Adrenal gland (tissue), 12 donors: ENCODE measurements around the gene CACNA1B. TPM values are rescaled to one million over a fixed set of nuclear protein-coding genes. Genes with fewer than 3 reads are reported as not detected.
"Not testable (repeated sequence)": the region's sequence is repeated elsewhere in the genome, so short reads cannot be mapped to it uniquely, and the experiment has no call there.

Experiments
- DNase-seq, 7 donors: peaks; one replicate each; pipeline ENCODE4 v3.0.0-alpha.2; 2019 to 2020
- H3K27ac ChIP-seq, 5 donors: fragments of 200-600 bp; sonication (generic) in 4 of 5; 1 replicate in 3 of 5; 2 replicates in 2 of 5; pipeline versions ENCODE4 v1.5.1 to v1.8.0; 2016 to 2020; ENCODE audit warnings: mild to moderate bottlenecking in 1 of 5
- H3K27me3 ChIP-seq: fragments of 200-600 bp; 2 replicates; pipeline ENCODE4 v1.8.0; 2021
- H3K36me3 ChIP-seq, 2 donors: fragments of 200-600 bp; replicated peaks in 1 of 2; 1 replicate in 1 of 2; 2 replicates in 1 of 2; pipeline versions ENCODE4 v1.5.1 to v1.8.0; 2018 to 2022
- H3K4me1 ChIP-seq, 2 donors: fragments of 200-600 bp; replicated peaks in 1 of 2; 1 replicate in 1 of 2; 2 replicates in 1 of 2; pipeline versions ENCODE4 v1.5.1 to v1.8.0; 2018 to 2021
- H3K4me3 ChIP-seq, 4 donors: fragments of 200-600 bp; sonication (generic) in 3 of 4; one replicate each; pipeline ENCODE4 v1.5.1; 2016 to 2018
- H3K9me3 ChIP-seq, 3 donors: fragments of 200-600 bp; sonication (generic) in 1 of 3; replicated peaks in 1 of 3; 1 replicate in 2 of 3; 2 replicates in 1 of 3; pipeline versions ENCODE4 v1.5.1 to v1.8.0; 2016 to 2021
- POLR2A ChIP-seq, 2 donors: fragments of 450-650 bp; IDR thresholded peaks; one replicate each; pipeline ENCODE4 v1.6.1; 2017; ENCODE audit warnings: antibody characterized with exemption in 2 of 2, mild to moderate bottlenecking in 2 of 2, moderate library complexity in 1 of 2
- WGBS, 4 donors: extraction: QIAGEN DNeasy Blood & Tissue Kit in 2 of 4; methylation state at CpG; one replicate each; pipeline versions ENCODE4 v1.1.5 to v1.1.7; 2013 to 2017; 5-methylcytosine and 5-hydroxymethylcytosine counted together
- intact Hi-C, 2 donors: fragments of 100-400 bp; cut with DNase I; formaldehyde crosslinking; loops; one replicate each; pipeline versions ENCODE4 v1.14.1 to v1.15.0; 2022 to 2023
- polyA plus RNA-seq, 3 donors: library from polyadenylated mRNA; stranded (reverse); fragments of 200-250 nt in 2 of 3; fragments of 350-450 nt in 1 of 3; fragmentation: Illumina TruSeq in 1 of 3; extraction: RNeasy Lipid Tissue Mini Kit (QIAGEN cat#74804) in 1 of 3; gene quantifications; one replicate each; pipeline ENCODE4 v1.2.3, GENCODE V29; 2013 to 2014
- total RNA-seq, 9 donors: library from RNA; depleted of rRNA in 4 of 9; stranded (reverse); fragments of >200 nt in 4 of 9; fragments of 120-200 nt in 1 of 9; fragmentation: NEBNext Ultra II Directional in 1 of 9; extraction: Animal tissue kit (Norgen Biotek cat#: 25700) in 1 of 9; gene quantifications; one replicate each; pipeline versions ENCODE4 v1.1.0 to v1.2.4, GENCODE V29; 2013 to 2023
- TF ChIP-seq, protein P1 (sequence below), 6 experiments: fragments of 450-650 bp in 4 of 6; fragments of 200-600 bp in 2 of 6; sonication (generic) in 1 of 6; IDR thresholded peaks; 1 replicate in 5 of 6; 2 replicates in 1 of 6; pipeline versions ENCODE4 v1.5.1 to v1.8.0; 2016 to 2021; ENCODE audit warnings: antibody characterized with exemption in 6 of 6, mild to moderate bottlenecking in 2 of 6, moderate library complexity in 1 of 6
- donor health status: healthy with polysubstance abuse.
- donor health status: Bipolar disorder and iron deficiency.
- donor health status: DM: yes; HTN: yes; CAD: no.
- donor health status: DM: no; HTN: no; CAD: no.
- donor health status: DM: no; HTN: no; CAD: no.
- donor health status: DM: yes; HTN: yes; CAD: no.

Gene CACNA1B
- total and polyA plus RNA-seq, 12 donors: 0.04 to 4.9 (median 1.1) TPM; not detected in 1

- no peak overlapping the region for H3K4me3 ChIP-seq
- DNase-seq: no peak
- no peak overlapping the region for H3K27ac ChIP-seq
- WGBS, 4 donors: 75 to 87% (median 82%) methylated on average over 6 to 7 of the region's 7 CpGs
- H3K9me3 ChIP-seq: no peaks in the 10 kb centered on the region
- TF ChIP-seq, protein P1, sequence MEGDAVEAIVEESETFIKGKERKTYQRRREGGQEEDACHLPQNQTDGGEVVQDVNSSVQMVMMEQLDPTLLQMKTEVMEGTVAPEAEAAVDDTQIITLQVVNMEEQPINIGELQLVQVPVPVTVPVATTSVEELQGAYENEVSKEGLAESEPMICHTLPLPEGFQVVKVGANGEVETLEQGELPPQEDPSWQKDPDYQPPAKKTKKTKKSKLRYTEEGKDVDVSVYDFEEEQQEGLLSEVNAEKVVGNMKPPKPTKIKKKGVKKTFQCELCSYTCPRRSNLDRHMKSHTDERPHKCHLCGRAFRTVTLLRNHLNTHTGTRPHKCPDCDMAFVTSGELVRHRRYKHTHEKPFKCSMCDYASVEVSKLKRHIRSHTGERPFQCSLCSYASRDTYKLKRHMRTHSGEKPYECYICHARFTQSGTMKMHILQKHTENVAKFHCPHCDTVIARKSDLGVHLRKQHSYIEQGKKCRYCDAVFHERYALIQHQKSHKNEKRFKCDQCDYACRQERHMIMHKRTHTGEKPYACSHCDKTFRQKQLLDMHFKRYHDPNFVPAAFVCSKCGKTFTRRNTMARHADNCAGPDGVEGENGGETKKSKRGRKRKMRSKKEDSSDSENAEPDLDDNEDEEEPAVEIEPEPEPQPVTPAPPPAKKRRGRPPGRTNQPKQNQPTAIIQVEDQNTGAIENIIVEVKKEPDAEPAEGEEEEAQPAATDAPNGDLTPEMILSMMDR (IDR thresholded peaks at IDR 0.05): no peak
- TF ChIP-seq POLR2A (IDR thresholded peaks at IDR 0.05): no peak
- H3K36me3 ChIP-seq: no peaks in the 10 kb centered on the region
- H3K27me3 ChIP-seq: no peaks in the 10 kb centered on the region
- H3K4me1 ChIP-seq: no peaks in the 10 kb centered on the region
- intact Hi-C loops: no loop called here
Observed at GRCh38 chr9:138123086-138123485, 245.5 kb downstream of the CACNA1B start.

GRCh38 chr9:138126090-138126857 is 248.7 kb downstream of the CACNA1B start:
- 70 to 100% (median 72%) methylated on average over 2 to 16 of the region's 42 CpGs for WGBS, 4 donors
- not testable (repeated sequence) for H3K9me3 ChIP-seq

DNA sequence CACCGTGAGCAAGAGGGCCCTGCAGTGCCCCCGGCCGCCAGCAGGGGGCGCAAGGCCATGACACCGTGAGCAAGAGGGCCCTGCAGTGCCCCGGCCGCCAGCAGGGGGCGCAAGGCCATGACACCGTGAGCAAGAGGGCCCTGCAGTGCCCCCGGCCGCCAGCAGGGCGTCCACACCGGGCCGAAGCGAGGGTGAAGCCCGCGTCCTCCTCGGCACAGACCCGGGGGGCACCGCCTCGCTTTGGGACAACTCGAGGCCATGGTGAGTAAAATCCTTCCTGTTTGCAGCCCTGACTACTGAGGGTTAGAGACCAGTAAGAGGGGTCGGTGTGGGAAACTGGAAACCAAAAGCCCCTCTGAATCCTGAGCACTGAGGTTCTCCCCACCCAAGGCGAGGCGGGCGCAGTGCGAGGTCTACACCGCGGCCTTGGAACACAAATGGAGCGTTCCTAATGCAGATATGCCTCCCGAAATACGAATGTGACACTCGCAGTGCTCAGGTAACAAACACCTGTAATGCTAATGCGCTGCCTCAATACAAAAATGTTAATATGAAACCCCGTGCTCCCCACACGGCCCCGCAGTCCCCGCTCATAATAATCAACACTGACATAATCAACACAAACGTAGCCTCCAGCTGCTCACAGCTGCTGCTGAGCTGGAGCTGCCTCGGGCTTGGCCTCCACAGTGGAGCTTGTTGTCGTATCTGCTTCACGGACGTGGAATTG is 249.4 kb downstream of the CACNA1B start:
- intact Hi-C loops, H3K9me3 ChIP-seq, H3K27ac ChIP-seq, H3K4me1 ChIP-seq, H3K36me3 ChIP-seq, DNase-seq, H3K27me3 ChIP-seq, H3K4me3 ChIP-seq: not testable (repeated sequence)
- 79 to 100% (median 84%) methylated on average over 4 to 22 of the region's 43 CpGs for WGBS, 4 donors

More at GRCh38 chr9:138126090-138126857, 248.7 kb downstream of the CACNA1B start:
- H3K36me3 ChIP-seq, DNase-seq, H3K4me3 ChIP-seq, intact Hi-C loops, H3K27ac ChIP-seq, H3K4me1 ChIP-seq, H3K27me3 ChIP-seq: not testable (repeated sequence)
- TF ChIP-seq, protein P1 (IDR thresholded peaks at IDR 0.05): peak in 1 of 6 experiments; percentile 9

- H3K9me3 ChIP-seq, H3K27me3 ChIP-seq, H3K27ac ChIP-seq, H3K4me3 ChIP-seq, H3K4me1 ChIP-seq, H3K36me3 ChIP-seq, intact Hi-C loops, DNase-seq: not testable (repeated sequence)
- 77 to 94% (median 79%) methylated on average over 8 to 10 of the region's 12 CpGs for WGBS, 4 donors
Observed at GRCh38 chr9:138128027-138128426, 250.4 kb downstream of the CACNA1B start.

DNA sequence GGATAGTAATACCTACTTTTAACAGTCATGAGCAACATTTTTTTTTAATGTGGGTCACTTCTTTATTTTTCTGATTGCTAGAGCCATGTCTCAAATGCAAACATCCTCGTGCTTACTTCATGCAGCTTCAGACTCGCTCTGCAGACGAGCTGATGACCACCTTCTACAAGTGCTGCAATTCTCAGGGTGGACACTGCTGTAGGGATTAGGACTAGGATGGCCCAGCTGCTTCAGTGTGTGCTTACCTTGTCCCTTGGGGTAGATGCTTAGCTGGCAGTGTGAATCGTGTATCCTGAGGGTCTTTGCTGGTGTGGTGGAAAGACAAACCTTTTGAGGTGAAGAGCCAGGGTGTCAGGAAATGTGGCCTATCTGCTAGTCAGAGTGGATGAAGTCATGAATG is 251.7 kb downstream of the CACNA1B start:
- DNase-seq, H3K9me3 ChIP-seq, H3K4me3 ChIP-seq, H3K27me3 ChIP-seq, H3K36me3 ChIP-seq, H3K27ac ChIP-seq, intact Hi-C loops, H3K4me1 ChIP-seq: not testable (repeated sequence)
- 80 to 88% (median 85%) methylated on average over 4 of the region's 4 CpGs for WGBS, 4 donors

DNA sequence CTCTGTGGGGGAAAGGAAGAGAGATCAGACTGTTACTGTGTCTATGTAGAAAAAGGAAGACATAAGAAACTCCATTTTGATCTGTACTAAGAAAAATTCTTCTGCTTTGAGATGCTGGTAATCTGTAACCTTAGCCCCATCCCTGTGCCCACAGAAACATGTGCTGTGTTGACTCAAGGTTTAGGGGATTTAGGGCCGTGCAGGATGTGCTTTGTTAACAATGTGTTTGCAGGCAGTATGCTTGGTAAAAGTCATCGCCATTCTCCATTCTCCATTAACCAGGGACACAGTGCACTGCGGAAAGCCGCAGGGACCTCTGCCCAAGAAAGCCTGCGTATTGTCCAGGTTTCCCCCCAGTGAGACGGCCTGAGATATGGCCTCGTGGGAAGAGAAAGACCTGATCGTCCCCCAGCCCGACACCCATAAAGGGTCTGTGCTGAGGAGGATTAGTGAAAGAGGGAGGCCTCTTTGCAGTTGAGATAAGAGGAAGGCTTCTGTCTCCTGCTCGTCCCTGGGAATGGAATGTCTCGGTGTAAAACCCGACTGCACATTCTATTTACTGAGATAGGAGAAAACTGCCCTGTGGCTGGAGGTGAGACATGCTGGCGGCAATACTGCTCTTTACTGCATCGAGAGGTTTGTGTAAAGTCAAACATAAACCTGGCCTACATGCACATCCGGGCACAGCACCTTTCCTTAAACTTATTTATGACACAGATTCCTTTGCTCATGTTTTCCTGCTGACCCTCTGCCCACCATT is 255.5 kb downstream of the CACNA1B start:
- H3K27me3 ChIP-seq, H3K4me1 ChIP-seq, H3K9me3 ChIP-seq, H3K27ac ChIP-seq, intact Hi-C loops, H3K36me3 ChIP-seq, DNase-seq, H3K4me3 ChIP-seq: not testable (repeated sequence)
- WGBS, 4 donors: 72 to 80% (median 79%) methylated on average over 13 to 15 of the region's 15 CpGs

DNA sequence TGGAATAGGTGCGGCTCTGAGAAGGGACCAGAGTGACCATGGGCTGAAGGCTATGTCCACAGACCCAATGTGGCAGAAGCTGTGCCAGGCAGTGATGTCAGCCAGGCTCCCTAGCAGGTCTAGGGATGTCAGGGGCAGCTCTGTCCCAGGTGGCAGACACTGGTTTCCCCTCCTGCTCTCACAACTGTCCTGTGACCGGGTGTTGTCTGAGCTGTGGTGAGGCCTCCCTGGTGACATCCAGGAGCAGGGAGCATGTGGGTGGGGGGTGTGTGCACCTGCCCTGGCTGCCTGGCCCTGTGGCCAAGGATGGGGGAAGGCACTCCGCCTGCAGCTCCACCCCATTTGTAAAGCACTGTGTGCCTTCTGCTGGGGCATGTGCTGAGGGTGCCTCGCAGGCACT is 257.0 kb downstream of the CACNA1B start:
- H3K36me3 ChIP-seq, H3K4me1 ChIP-seq, H3K27me3 ChIP-seq, intact Hi-C loops, H3K9me3 ChIP-seq, DNase-seq, H3K27ac ChIP-seq, H3K4me3 ChIP-seq: not testable (repeated sequence)
- WGBS, 4 donors: 77 to 100% (median 89%) methylated on average over 2 to 4 of the region's 4 CpGs

DNA sequence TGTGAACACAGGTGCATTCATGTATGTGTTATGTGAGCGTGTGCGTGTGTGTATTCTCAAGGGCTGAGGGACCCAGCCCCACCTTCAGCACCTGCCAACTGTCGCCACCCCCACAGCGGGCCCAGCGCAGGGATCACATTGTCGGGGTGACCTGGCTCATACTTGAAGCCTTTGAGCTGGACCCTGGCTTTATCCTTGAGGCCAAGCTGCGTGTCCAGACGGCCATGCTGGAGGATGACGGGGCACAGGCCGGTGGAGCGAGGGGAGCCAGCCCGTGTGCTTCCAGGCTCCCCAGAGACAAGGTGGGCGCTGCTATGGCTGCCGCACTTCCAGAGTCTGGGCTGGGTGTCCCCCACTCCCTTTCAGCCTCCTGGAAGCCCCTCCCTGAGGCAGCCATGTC is 261.5 kb downstream of the CACNA1B start:
- H3K9me3 ChIP-seq, H3K27ac ChIP-seq, H3K36me3 ChIP-seq, H3K4me1 ChIP-seq, H3K27me3 ChIP-seq, intact Hi-C loops, H3K4me3 ChIP-seq: not testable (repeated sequence)
- peak in 1 of 7 donors; percentile 11 for DNase-seq
- WGBS, 4 donors: 91 to 94% (median 93%) methylated on average over 10 to 14 of the region's 14 CpGs; no CpG with 5 or more reads in 1 of the 4 donors
